HG02943 (cell line): Measurements from ENCODE around the gene BFSP1.

Source experiments
- ATAC-seq: cut with Tn5 transposase; IDR thresholded peaks from one replicate; pipeline ENCODE4 v1.9.1; 2021; ENCODE audit warnings: mild to moderate bottlenecking, low read depth, moderate library complexity; ENCODE audit not compliant: unreplicated experiment

Gene BFSP1

DNA sequence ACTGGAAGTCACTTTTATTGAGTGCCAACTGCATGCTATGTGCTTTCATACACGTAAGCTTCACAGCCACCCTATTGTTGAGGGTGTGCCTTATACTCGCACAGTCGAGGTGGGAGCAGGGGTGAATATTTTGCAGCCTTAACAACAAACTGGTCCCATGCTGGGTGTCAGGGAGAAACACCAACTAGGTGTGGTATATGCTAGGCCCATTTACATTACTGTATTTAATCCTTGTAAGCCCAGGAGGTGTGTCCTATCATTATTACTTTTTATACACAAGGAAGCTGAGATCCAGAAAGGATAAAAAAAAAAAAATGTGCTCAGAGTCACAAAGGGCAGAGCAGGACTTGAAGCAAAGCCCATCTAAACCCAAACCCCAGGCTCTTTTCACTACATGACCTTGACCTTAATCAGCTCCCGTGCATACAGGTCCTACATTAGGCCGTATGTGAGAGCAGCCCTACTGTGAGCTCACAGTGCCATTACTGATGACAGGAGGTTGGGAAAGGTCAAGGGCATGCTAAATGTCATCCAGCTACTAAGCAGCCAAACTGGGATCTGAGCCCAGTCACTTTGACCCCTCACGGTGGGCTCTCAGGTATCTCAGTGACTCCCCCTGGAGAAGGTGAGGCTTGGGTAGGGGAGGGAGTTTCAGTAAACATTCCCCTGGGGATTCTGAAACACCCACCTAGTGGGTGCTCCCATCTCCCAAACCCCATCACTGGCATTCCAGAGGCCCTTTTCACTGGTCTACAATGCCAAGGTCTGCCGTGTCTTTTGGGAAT lies 61.7 kb downstream of the BFSP1 start:
- no peak for ATAC-seq

GRCh38 chr20:17468073-17468840 lies 62.9 kb downstream of the BFSP1 start:
- no peak for ATAC-seq

DNA sequence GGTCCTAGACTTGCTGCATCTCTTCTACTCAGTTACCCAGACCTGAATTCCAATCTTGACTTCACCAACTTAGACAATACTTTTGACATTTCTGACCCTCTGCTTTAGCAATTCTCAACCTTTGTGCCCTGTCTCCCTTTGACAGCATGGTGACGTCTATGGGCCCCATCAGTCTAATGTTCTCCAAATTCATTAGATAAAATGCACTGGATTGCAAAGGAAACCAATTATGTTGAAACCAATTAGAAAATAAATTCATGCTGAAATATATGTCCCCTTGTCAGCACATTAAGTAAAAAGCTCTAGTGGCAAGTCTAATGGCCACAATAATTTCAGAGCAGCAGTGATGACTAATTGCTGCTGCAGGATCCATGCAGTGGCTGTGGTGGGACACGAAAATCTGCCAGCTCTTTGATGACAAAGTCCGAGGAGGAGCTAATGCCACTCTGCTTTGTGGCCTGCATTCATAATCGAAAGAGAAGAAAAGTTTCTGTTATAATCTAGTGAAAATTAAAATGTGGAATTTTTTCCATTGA lies 64.0 kb downstream of the BFSP1 start:
- no peak for ATAC-seq

DNA sequence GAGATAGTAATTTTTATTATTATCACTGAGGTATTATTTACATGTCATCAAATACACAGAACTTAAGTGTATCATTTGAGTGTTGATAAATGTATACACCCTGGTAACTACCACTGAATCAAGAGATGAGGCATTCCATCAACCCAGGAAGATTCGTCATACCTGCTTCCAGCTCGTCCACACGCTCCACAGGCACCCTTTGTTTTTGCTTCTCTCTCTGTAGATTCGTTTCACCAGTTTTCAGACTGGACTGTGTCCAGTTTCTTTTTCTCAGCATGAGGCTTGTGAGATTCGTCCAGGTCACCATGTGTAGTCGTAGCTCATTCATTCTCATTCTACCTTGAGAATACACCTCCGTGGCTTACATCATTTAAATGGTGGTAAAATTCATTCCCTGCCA lies 64.5 kb downstream of the BFSP1 start:
- no peak for ATAC-seq

DNA sequence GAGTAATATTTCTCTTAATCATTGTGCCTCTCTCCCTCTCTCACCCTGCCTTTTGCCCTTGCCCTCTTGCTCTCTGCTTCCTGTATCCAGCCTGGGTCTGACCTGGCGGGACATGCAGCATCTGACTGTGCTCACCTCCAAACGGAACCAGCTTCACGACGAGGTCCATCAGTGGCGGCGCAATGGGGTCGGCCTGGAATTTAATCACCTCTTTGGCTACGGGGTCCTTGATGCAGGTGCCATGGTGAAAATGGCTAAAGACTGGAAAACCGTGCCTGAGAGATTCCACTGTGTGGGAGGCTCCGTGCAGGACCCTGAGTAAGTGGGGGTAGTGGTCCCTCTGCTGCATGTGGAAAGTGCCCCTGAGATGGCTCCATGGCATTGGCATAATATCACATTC lies 65.9 kb downstream of the BFSP1 start:
- ATAC-seq, result no peak

DNA sequence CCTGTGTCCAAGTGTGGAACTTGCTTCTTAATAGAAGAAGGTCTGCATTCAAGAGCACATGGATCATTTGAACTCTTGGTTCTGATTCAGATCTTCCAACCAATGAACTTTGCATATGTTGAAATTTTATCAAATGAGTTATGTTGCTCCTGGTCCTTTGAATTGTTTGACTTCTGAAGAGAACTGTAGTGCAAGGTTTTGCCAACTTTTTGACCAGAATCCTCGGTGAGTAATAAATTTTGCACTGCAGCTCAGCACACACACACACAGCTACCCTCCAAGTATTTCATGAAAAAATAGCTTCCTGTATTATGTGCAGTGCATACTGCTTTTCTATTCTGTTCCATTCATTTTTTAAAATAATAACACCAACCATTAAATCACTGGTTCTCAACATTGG lies 67.5 kb downstream of the BFSP1 start:
- no peak for ATAC-seq

GRCh38 chr20:17461941-17462340 lies 69.2 kb downstream of the BFSP1 start:
- ATAC-seq, result no peak

GRCh38 chr20:17460119-17460518 lies 71.1 kb downstream of the BFSP1 start:
- ATAC-seq, result no peak

GRCh38 chr20:17457588-17458190 lies 73.5 kb downstream of the BFSP1 start:
- no peak for ATAC-seq

GRCh38 chr20:17457079-17457478 lies 74.1 kb downstream of the BFSP1 start:
- ATAC-seq, result no peak

GRCh38 chr20:17456279-17456678 lies 74.9 kb downstream of the BFSP1 start:
- ATAC-seq, result no peak

DNA sequence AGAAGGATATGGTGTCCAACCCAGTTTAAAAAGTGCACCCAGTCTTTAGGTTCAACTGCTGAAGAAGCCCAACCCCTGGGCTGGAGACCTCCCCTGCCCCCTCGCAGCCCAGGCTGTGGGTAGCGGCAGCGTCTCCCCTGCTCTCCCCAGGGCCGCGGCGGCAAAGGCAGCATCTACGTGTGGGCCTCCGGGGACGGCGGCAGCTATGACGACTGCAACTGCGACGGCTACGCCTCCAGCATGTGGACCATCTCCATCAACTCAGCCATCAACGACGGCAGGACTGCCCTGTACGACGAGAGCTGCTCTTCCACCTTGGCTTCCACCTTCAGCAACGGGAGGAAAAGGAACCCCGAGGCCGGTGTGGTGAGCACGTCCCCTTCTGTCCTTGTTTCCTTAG lies 77.6 kb downstream of the BFSP1 start:
- no peak for ATAC-seq

- no peak for ATAC-seq
These were observed 78.7 kb downstream of the BFSP1 start for GRCh38 chr20:17452441-17452840.

GRCh38 chr20:17449031-17449430 lies 82.1 kb downstream of the BFSP1 start:
- no peak for ATAC-seq

- no peak for ATAC-seq
These were observed 83.1 kb downstream of the BFSP1 start for GRCh38 chr20:17448071-17448470.

- ATAC-seq, result no peak
These were observed 85.0 kb downstream of the BFSP1 start for GRCh38 chr20:17446171-17446570.

- no peak for ATAC-seq
These were observed 85.6 kb downstream of the BFSP1 start for GRCh38 chr20:17445543-17445942.

DNA sequence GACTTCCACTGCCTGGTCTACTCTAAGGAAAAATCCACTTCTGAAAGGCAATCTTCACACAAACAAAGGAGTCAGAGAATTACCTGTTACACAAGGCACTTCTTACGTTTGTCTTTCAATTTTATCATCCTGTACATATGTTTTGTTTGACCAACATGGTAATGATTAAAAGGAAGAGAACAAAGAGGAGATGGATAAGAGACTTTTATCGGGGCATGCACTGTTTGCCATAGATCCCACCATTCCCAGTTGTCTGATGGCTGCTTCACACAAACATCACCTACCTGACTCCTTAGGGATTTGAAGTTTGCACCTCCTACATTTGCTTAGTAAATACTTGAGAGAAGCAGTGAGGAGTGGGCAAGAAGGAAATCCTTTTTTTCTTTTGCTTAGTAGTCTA lies 87.1 kb downstream of the BFSP1 start:
- no peak for ATAC-seq
